Trophoblast cell (in vitro differentiated cells and primary cell): ENCODE results near the gene GNA15.

Experiments used
- DNase-seq, 2 donors: peaks; one replicate each; pipeline ENCODE4 v3.0.0-alpha.2; 2016
- H2AFZ ChIP-seq: 2 replicates; pipeline ENCODE4 v1.6.1; 2013; ENCODE audit warnings: low read length, moderate library complexity, mild to moderate bottlenecking; ENCODE audit not compliant: insufficient read depth, poor library complexity
- H2AK5ac ChIP-seq: 2 replicates; pipeline ENCODE4 v1.6.1; 2013; ENCODE audit warnings: mild to moderate bottlenecking, low read length
- H2BK120ac ChIP-seq: 2 replicates; pipeline ENCODE4 v1.6.1; 2013; ENCODE audit warnings: low read length, mild to moderate bottlenecking, moderate library complexity; ENCODE audit not compliant: insufficient read depth, poor library complexity
- H2BK12ac ChIP-seq: 2 replicates; pipeline ENCODE4 v1.6.1; 2013; ENCODE audit warnings: mild to moderate bottlenecking, low read length, moderate library complexity
- H2BK5ac ChIP-seq: 2 replicates; pipeline ENCODE4 v1.6.1; 2013; ENCODE audit warnings: low read length, low read depth, moderate library complexity, mild to moderate bottlenecking; ENCODE audit not compliant: poor library complexity
- H3K14ac ChIP-seq: 2 replicates; pipeline ENCODE4 v1.6.1; 2013; ENCODE audit warnings: mild to moderate bottlenecking, low read length
- H3K18ac ChIP-seq: 2 replicates; pipeline ENCODE4 v1.6.1; 2013; ENCODE audit warnings: mild to moderate bottlenecking, low read length
- H3K23ac ChIP-seq: 2 replicates; pipeline ENCODE4 v1.6.1; 2013; ENCODE audit warnings: low read length
- H3K27ac ChIP-seq: 2 replicates; pipeline ENCODE4 v1.5.1; 2013; ENCODE audit warnings: low read depth, mild to moderate bottlenecking, inconsistent platforms, low read length, moderate library complexity
- H3K27me3 ChIP-seq: 2 replicates; pipeline ENCODE4 v1.6.1; 2013; ENCODE audit warnings: inconsistent platforms, mild to moderate bottlenecking, low read length, moderate library complexity; ENCODE audit not compliant: insufficient read depth
- H3K36me3 ChIP-seq, 2 experiments: 1 replicate in 1 of 2; 2 replicates in 1 of 2; pipeline ENCODE4 v1.6.1; 2013; ENCODE audit warnings: low read length in 2 of 2, mild to moderate bottlenecking in 2 of 2, moderate library complexity in 1 of 2; ENCODE audit not compliant: insufficient read depth in 2 of 2, control insufficient read depth in 1 of 2
- H3K4ac ChIP-seq: 2 replicates; pipeline ENCODE4 v1.6.1; 2013; ENCODE audit warnings: low read depth, mild to moderate bottlenecking, low read length, moderate library complexity
- H3K4me1 ChIP-seq, 2 experiments: 1 replicate in 1 of 2; 2 replicates in 1 of 2; pipeline ENCODE4 v1.6.1; 2013; ENCODE audit warnings: low read length in 2 of 2, mild to moderate bottlenecking in 2 of 2, moderate library complexity in 1 of 2; ENCODE audit not compliant: insufficient read depth in 2 of 2, control insufficient read depth in 1 of 2
- H3K4me2 ChIP-seq: 2 replicates; pipeline ENCODE4 v1.6.1; 2013; ENCODE audit warnings: inconsistent platforms, mild to moderate bottlenecking, low read length, moderate library complexity
- H3K4me3 ChIP-seq: 2 replicates; pipeline ENCODE4 v1.5.1; 2013; ENCODE audit warnings: mild to moderate bottlenecking, low read depth, low read length, inconsistent platforms
- H3K79me1 ChIP-seq: one replicate; pipeline ENCODE4 v1.6.1; 2013; ENCODE audit warnings: low read length
- H3K79me2 ChIP-seq: 2 replicates; pipeline ENCODE4 v1.6.1; 2013; ENCODE audit warnings: low read length, mild to moderate bottlenecking; ENCODE audit not compliant: control insufficient read depth, insufficient read depth, poor library complexity
- H3K9ac ChIP-seq: 2 replicates; pipeline ENCODE4 v1.6.1; 2013; ENCODE audit warnings: mild to moderate bottlenecking, low read length
- H3K9me3 ChIP-seq: 2 replicates; pipeline ENCODE4 v1.6.1; 2013; ENCODE audit warnings: low read depth, mild to moderate bottlenecking, control low read depth, inconsistent platforms, low read length; ENCODE audit not compliant: insufficient read depth
- H4K12ac ChIP-seq: 2 replicates; pipeline ENCODE4 v1.6.1; 2013; ENCODE audit warnings: low read depth, mild to moderate bottlenecking, low read length, moderate library complexity
- H4K8ac ChIP-seq: 2 replicates; pipeline ENCODE4 v1.6.1; 2013; ENCODE audit warnings: low read depth, mild to moderate bottlenecking, low read length, moderate library complexity
- H4K91ac ChIP-seq: one replicate; pipeline ENCODE4 v1.6.1; 2013; ENCODE audit warnings: low read depth, mild to moderate bottlenecking, low read length, moderate library complexity
- WGBS: extraction: QIAGEN DNeasy Blood & Tissue Kit; methylation state at CpG from one replicate; pipeline ENCODE4 v1.1.7; 2013; ENCODE audit warnings: missing lambda C conversion rate; ENCODE audit not compliant: insufficient read length, insufficient coverage; ENCODE audit errors: extremely low coverage; 5-methylcytosine and 5-hydroxymethylcytosine counted together

Gene GNA15

GRCh38 chr19:3100747-3101730 is 34.8 kb upstream of the GNA15 start:
- peaks cover 24% of the 10 kb centered on the region for H3K79me2 ChIP-seq
- peak overlapping the region; percentile 12 for H2AFZ ChIP-seq
- no peak overlapping the region for H3K27ac ChIP-seq
- H3K4me1 ChIP-seq = peaks cover 1 to 4% of the 10 kb centered on the region in 2 experiments
- H3K18ac ChIP-seq = no peak overlapping the region
- H3K23ac ChIP-seq = no peak overlapping the region
- no peaks in the 10 kb centered on the region for H3K27me3 ChIP-seq
- H4K12ac ChIP-seq = no peak overlapping the region
- WGBS = no CpG with 5 or more reads among the region's 34 CpGs
- no peaks in the 10 kb centered on the region for H3K79me1 ChIP-seq
- peak overlapping the region; percentile 25 for H3K4ac ChIP-seq
- H3K9me3 ChIP-seq = peaks cover 4% of the 10 kb centered on the region
- H4K8ac ChIP-seq = no peak overlapping the region
- H3K4me2 ChIP-seq = no peak overlapping the region
- no peak overlapping the region for H3K9ac ChIP-seq
- no peak overlapping the region for H2BK120ac ChIP-seq
- no peak for DNase-seq
- H3K4me3 ChIP-seq = no peak overlapping the region
- H2BK5ac ChIP-seq = no peak overlapping the region
- no peak overlapping the region for H3K14ac ChIP-seq
- no peak overlapping the region for H2AK5ac ChIP-seq
- peaks cover 0 to 8% of the 10 kb centered on the region in 2 experiments for H3K36me3 ChIP-seq
- no peak overlapping the region for H4K91ac ChIP-seq
- no peak overlapping the region for H2BK12ac ChIP-seq

- Histone ChIP-seq H4K8ac (no peak overlapping the region), H3K9me3 (peaks cover 4% of the 10 kb centered on the region), H3K27me3 (no peaks in the 10 kb centered on the region), H4K91ac (no peak overlapping the region), H3K4ac (peak overlapping the region; percentile 9), H3K4me1 (no peaks in the 10 kb centered on the region), H3K23ac (no peak overlapping the region), H2AFZ (no peak overlapping the region), H2AK5ac (no peak overlapping the region), H3K79me2 (peaks cover 16% of the 10 kb centered on the region), H2BK120ac (no peak overlapping the region), H3K14ac (no peak overlapping the region), H3K18ac (no peak overlapping the region), H3K27ac (no peak overlapping the region), H2BK12ac (no peak overlapping the region), H2BK5ac (no peak overlapping the region), H3K4me2 (no peak overlapping the region), H3K79me1 (no peaks in the 10 kb centered on the region), H3K36me3 (peaks cover 0 to 3% of the 10 kb centered on the region in 2 experiments), H3K9ac (no peak overlapping the region), H3K4me3 (no peak overlapping the region), H4K12ac (no peak overlapping the region)
- no CpG with 5 or more reads among the region's 34 CpGs for WGBS
- no peak for DNase-seq
Observed at GRCh38 chr19:3102239-3103140, 33.3 kb upstream of the GNA15 start.

GRCh38 chr19:3104708-3104983 is 31.2 kb upstream of the GNA15 start:
- H2AK5ac ChIP-seq = no peak overlapping the region
- no CpG with 5 or more reads among the region's 10 CpGs for WGBS
- no peak for DNase-seq
- no peak overlapping the region for H4K8ac ChIP-seq
- no peak overlapping the region for H3K4me2 ChIP-seq
- no peak overlapping the region for H3K4ac ChIP-seq
- H3K4me3 ChIP-seq = no peak overlapping the region
- H3K14ac ChIP-seq = no peak overlapping the region
- no peak overlapping the region for H3K23ac ChIP-seq
- H3K18ac ChIP-seq = no peak overlapping the region
- peaks cover 0 to 3% of the 10 kb centered on the region in 2 experiments for H3K36me3 ChIP-seq
- no peaks in the 10 kb centered on the region for H3K27me3 ChIP-seq
- no peak overlapping the region for H4K91ac ChIP-seq
- H3K27ac ChIP-seq = no peak overlapping the region
- H2AFZ ChIP-seq = no peak overlapping the region
- H3K9me3 ChIP-seq = peaks cover 4% of the 10 kb centered on the region
- no peak overlapping the region for H2BK120ac ChIP-seq
- no peak overlapping the region for H3K9ac ChIP-seq
- H3K4me1 ChIP-seq = no peaks in the 10 kb centered on the region
- no peak overlapping the region for H2BK12ac ChIP-seq
- no peak overlapping the region for H2BK5ac ChIP-seq
- peaks cover 4% of the 10 kb centered on the region for H3K79me2 ChIP-seq
- H3K79me1 ChIP-seq = no peaks in the 10 kb centered on the region
- H4K12ac ChIP-seq = no peak overlapping the region

GRCh38 chr19:3105641-3106508 is 30.0 kb upstream of the GNA15 start:
- peaks cover 2% of the 10 kb centered on the region for H3K79me2 ChIP-seq
- H2AFZ ChIP-seq = no peak overlapping the region
- H3K9ac ChIP-seq = no peak overlapping the region
- H3K4ac ChIP-seq = peak overlapping the region; percentile 17
- no CpG with 5 or more reads among the region's 33 CpGs for WGBS
- H4K8ac ChIP-seq = no peak overlapping the region
- H3K14ac ChIP-seq = no peak overlapping the region
- no peaks in the 10 kb centered on the region for H3K79me1 ChIP-seq
- H3K36me3 ChIP-seq = peaks cover 7 to 9% of the 10 kb centered on the region in 2 experiments
- no peak overlapping the region for H3K18ac ChIP-seq
- H4K12ac ChIP-seq = no peak overlapping the region
- peaks cover 4% of the 10 kb centered on the region for H3K9me3 ChIP-seq
- no peak overlapping the region for H3K23ac ChIP-seq
- H2BK12ac ChIP-seq = no peak overlapping the region
- no peak overlapping the region for H4K91ac ChIP-seq
- no peaks in the 10 kb centered on the region for H3K27me3 ChIP-seq
- H2BK120ac ChIP-seq = no peak overlapping the region
- H3K4me3 ChIP-seq = no peak overlapping the region
- no peak overlapping the region for H3K27ac ChIP-seq
- no peaks in the 10 kb centered on the region for H3K4me1 ChIP-seq
- DNase-seq = no peak
- H3K4me2 ChIP-seq = no peak overlapping the region
- no peak overlapping the region for H2BK5ac ChIP-seq
- no peak overlapping the region for H2AK5ac ChIP-seq
